Right lobe of liver (tissue), 4 donors: ENCODE data around the gene EFEMP1.

Source experiments
- POLR2A ChIP-seq: fragments of 450-650 bp; IDR thresholded peaks from one replicate; pipeline ENCODE4 v1.6.1; 2017; ENCODE audit warnings: antibody characterized with exemption, mild to moderate bottlenecking
- TF ChIP-seq, protein P1 (sequence below), 4 donors: fragments of 200-600 bp in 3 of 4; fragments of 450-650 bp in 1 of 4; IDR thresholded peaks; one replicate each; pipeline versions ENCODE4 v1.5.1 to v1.8.0; 2016 to 2022; ENCODE audit warnings: antibody characterized with exemption in 4 of 4, mild to moderate bottlenecking in 2 of 4
- donor health status: DM: no; HTN: no; CAD: no.
- donor health status: DM: no; HTN: no; CAD: no.
- donor health status: DM: no; HTN: yes; CAD: no.

DNA sequence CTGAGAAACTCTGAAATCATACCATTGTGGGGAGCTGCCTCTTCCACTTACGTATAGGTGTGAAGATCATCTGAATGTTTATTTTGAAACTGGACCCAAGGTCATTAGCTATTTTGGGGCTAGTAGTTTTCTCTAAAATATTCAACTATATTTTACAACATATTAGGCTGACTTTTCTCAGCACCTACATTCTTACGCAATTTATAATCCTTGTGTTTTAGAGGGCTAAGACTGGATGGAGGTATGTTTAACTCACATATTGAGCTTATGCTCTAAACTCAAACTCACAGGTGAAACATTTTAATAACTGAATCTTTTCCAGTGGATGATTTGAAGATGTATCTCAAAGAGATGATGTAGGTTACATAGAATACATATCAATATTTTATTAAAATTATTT, 49.2 kb downstream of the EFEMP1 start:
- TF ChIP-seq, protein P1, sequence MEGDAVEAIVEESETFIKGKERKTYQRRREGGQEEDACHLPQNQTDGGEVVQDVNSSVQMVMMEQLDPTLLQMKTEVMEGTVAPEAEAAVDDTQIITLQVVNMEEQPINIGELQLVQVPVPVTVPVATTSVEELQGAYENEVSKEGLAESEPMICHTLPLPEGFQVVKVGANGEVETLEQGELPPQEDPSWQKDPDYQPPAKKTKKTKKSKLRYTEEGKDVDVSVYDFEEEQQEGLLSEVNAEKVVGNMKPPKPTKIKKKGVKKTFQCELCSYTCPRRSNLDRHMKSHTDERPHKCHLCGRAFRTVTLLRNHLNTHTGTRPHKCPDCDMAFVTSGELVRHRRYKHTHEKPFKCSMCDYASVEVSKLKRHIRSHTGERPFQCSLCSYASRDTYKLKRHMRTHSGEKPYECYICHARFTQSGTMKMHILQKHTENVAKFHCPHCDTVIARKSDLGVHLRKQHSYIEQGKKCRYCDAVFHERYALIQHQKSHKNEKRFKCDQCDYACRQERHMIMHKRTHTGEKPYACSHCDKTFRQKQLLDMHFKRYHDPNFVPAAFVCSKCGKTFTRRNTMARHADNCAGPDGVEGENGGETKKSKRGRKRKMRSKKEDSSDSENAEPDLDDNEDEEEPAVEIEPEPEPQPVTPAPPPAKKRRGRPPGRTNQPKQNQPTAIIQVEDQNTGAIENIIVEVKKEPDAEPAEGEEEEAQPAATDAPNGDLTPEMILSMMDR (IDR thresholded peaks at IDR 0.05): no peak
- no peak for TF ChIP-seq POLR2A
